HepG2 (cell line): ENCODE results near the gene TYROBP. TPM values are rescaled to one million over a fixed set of nuclear protein-coding genes. Genes with fewer than 3 reads are reported as not detected.

ENCODE experiments used
- CENPX ChIP-seq: sonication (generic); formaldehyde crosslinking; IDR thresholded peaks from 2 replicates; pipeline ENCODE4 v1.9.0; 2021; ENCODE audit warnings: mild to moderate bottlenecking, missing genetic modification reagents, moderate library complexity
- EEA1 ChIP-seq: sonication (generic); formaldehyde crosslinking; IDR thresholded peaks from 2 replicates; pipeline ENCODE4 v1.5.1; 2020; ENCODE audit warnings: mild to moderate bottlenecking, missing genetic modification reagents, borderline replicate concordance
- ETV6 ChIP-seq: sonication (generic); formaldehyde crosslinking; conservative IDR thresholded peaks from 2 replicates; pipeline ENCODE4 v1.4.0; 2020; ENCODE audit warnings: missing genetic modification reagents
- FUBP1 ChIP-seq: sonication (generic); formaldehyde crosslinking; IDR thresholded peaks from 2 replicates; pipeline ENCODE4 v1.5.1; 2020; ENCODE audit warnings: missing genetic modification reagents, mild to moderate bottlenecking, borderline replicate concordance
- NFKBIZ ChIP-seq: IDR thresholded peaks from 2 replicates; pipeline ENCODE4 v1.6.1; 2018; ENCODE audit warnings: missing genetic modification reagents, missing compliant biosample characterization
- PLRG1 ChIP-seq: fragments of 450-650 bp; conservative IDR thresholded peaks from 2 replicates; pipeline ENCODE4 v1.6.1; 2016
- ZBTB21 ChIP-seq: sonication (generic); formaldehyde crosslinking; IDR thresholded peaks from 2 replicates; pipeline ENCODE4 v1.4.0; 2020; ENCODE audit warnings: missing genetic modification reagents
- ZBTB40 ChIP-seq, 2 experiments: fragments of 450-650 bp in 1 of 2; sonication (generic) in 1 of 2; formaldehyde crosslinking in 1 of 2; IDR thresholded peaks; 2 replicates each; pipeline versions ENCODE4 v1.6.1 to v1.8.0; 2016 to 2022; ENCODE audit warnings: antibody characterized with exemption in 1 of 2, mild to moderate bottlenecking in 1 of 2, missing genetic modification reagents in 1 of 2
- ZNF230 ChIP-seq: sonication (generic); formaldehyde crosslinking; IDR thresholded peaks from 2 replicates; pipeline ENCODE4 v1.4.0; 2020; ENCODE audit warnings: mild to moderate bottlenecking, missing genetic modification reagents
- ZNF264 ChIP-seq: sonication (generic); formaldehyde crosslinking; IDR thresholded peaks from 2 replicates; pipeline ENCODE4 v1.4.0; 2020; ENCODE audit warnings: missing genetic modification reagents
- ZNF335 ChIP-seq: sonication (generic); formaldehyde crosslinking; IDR thresholded peaks from 2 replicates; pipeline ENCODE4 v1.4.0; 2020; ENCODE audit warnings: missing genetic modification reagents
- polyA plus RNA-seq, 8 experiments: library from polyadenylated mRNA; depleted of rRNA in 3 of 8; stranded (reverse) in 7 of 8; unstranded in 1 of 8; fragments of >200 nt; fragmentation: Illumina TruSeq in 4 of 8; extraction: Trizol in 4 of 8; gene quantifications; 2 replicates each; pipeline versions ENCODE4 v1.2.1 to v1.2.3, GENCODE V29; 2011 to 2016; ENCODE audit warnings: low read depth in 4 of 8, missing spikeins in 1 of 8, mixed read lengths in 1 of 8; ENCODE audit not compliant: insufficient read depth in 1 of 8
- total RNA-seq, 5 experiments: library from RNA; depleted of rRNA; stranded (reverse); fragments of >200 nt; fragmentation: Illumina TruSeq; extraction: Trizol; gene quantifications; 2 replicates each; pipeline ENCODE4 v1.2.3, GENCODE V29; 2016; ENCODE audit warnings: low read depth in 1 of 5
- TF ChIP-seq, protein P1 (sequence below): sonication (generic); formaldehyde crosslinking; conservative IDR thresholded peaks from 2 replicates; pipeline ENCODE4 v1.8.1; 2023; ENCODE audit warnings: missing genetic modification reagents
- TF ChIP-seq, protein P2 (sequence below): sonication (generic); formaldehyde crosslinking; IDR thresholded peaks from 2 replicates; pipeline ENCODE4 v1.4.0; 2020; ENCODE audit warnings: missing genetic modification reagents
- TF ChIP-seq, protein P3 (sequence below): sonication (generic); formaldehyde crosslinking; IDR thresholded peaks from 2 replicates; pipeline ENCODE4 v1.4.0; 2020; ENCODE audit warnings: mild to moderate bottlenecking, missing genetic modification reagents

The TYROBP gene
- total and polyA plus RNA-seq, 2 of the 13 experiments (the other 11 are each of a cell fraction or from before 2014, with no cell fraction given): not detected

- TF ChIP-seq ZNF230 (CRISPR knock-in tag) (peak; percentile 83), NFKBIZ (CRISPR knock-in tag) (peak; percentile 76; the same call in 1 of the 2 replicates), ZNF264 (CRISPR knock-in tag) (peak; percentile 88), ZBTB21 (peak; percentile 60; the same call in 1 of the 2 replicates), ETV6 (CRISPR knock-in tag) (peak; percentile 93), FUBP1 (no peak), PLRG1 (no peak), ZBTB40 (IDR thresholded peaks at IDR 0.05) (no peak), ZBTB40 (CRISPR knock-in tag; IDR thresholded peaks at IDR 0.05) (peak; percentile 59; the same call in 1 of the 2 replicates), EEA1 (0 out of 2 replicates have a peak, but pooled peaks have one; percentile 57), CENPX (CRISPR knock-in tag) (no peak), ZNF335 (peak; percentile 86)
- TF ChIP-seq, protein P1, sequence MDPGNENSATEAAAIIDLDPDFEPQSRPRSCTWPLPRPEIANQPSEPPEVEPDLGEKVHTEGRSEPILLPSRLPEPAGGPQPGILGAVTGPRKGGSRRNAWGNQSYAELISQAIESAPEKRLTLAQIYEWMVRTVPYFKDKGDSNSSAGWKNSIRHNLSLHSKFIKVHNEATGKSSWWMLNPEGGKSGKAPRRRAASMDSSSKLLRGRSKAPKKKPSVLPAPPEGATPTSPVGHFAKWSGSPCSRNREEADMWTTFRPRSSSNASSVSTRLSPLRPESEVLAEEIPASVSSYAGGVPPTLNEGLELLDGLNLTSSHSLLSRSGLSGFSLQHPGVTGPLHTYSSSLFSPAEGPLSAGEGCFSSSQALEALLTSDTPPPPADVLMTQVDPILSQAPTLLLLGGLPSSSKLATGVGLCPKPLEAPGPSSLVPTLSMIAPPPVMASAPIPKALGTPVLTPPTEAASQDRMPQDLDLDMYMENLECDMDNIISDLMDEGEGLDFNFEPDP (CRISPR knock-in tag): 0 out of 2 replicates have a peak, but pooled peaks have one; percentile 37
- TF ChIP-seq, protein P2, sequence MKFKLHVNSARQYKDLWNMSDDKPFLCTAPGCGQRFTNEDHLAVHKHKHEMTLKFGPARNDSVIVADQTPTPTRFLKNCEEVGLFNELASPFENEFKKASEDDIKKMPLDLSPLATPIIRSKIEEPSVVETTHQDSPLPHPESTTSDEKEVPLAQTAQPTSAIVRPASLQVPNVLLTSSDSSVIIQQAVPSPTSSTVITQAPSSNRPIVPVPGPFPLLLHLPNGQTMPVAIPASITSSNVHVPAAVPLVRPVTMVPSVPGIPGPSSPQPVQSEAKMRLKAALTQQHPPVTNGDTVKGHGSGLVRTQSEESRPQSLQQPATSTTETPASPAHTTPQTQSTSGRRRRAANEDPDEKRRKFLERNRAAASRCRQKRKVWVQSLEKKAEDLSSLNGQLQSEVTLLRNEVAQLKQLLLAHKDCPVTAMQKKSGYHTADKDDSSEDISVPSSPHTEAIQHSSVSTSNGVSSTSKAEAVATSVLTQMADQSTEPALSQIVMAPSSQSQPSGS (CRISPR knock-in tag): peak; percentile 70; the same call in 1 of the 2 replicates
- TF ChIP-seq, protein P3, sequence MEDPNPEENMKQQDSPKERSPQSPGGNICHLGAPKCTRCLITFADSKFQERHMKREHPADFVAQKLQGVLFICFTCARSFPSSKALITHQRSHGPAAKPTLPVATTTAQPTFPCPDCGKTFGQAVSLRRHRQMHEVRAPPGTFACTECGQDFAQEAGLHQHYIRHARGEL (CRISPR knock-in tag): no peak
These were observed 28.3 kb downstream of the TYROBP start (continued) for GRCh38 chr19:35879770-35880317.
